NCI-H748 (cell line): ENCODE results near the gene UBE2QL1.
A peak's percentile ranks its signal among the peaks of the same experiment; 100 is the strongest.

Experiments
- DNase-seq: peaks from one replicate; lab custom pipeline; 2025; ENCODE audit not compliant: unreplicated experiment; lab: John Stamatoyannopoulos, UW

UBE2QL1 gene

DNA sequence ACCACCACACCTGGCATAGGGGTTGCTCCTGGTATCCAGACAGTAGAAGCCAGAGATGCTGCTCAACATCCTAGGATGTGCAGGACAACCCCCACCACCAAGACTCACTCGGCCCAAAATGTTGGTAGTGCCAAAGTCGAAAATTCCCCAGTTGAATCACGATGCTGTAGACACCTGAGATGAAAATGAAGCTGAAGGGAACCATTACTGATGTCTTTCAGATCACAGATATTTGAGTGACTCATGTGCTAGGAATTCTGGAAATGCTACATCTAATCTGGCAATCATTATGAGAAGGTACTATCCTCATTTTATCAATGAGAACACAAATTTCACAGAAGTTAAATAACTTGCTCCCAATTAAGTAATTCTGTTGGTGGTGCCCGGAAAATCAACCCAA, 21.0 kb upstream of the UBE2QL1 start:
- no peak for DNase-seq

DNA sequence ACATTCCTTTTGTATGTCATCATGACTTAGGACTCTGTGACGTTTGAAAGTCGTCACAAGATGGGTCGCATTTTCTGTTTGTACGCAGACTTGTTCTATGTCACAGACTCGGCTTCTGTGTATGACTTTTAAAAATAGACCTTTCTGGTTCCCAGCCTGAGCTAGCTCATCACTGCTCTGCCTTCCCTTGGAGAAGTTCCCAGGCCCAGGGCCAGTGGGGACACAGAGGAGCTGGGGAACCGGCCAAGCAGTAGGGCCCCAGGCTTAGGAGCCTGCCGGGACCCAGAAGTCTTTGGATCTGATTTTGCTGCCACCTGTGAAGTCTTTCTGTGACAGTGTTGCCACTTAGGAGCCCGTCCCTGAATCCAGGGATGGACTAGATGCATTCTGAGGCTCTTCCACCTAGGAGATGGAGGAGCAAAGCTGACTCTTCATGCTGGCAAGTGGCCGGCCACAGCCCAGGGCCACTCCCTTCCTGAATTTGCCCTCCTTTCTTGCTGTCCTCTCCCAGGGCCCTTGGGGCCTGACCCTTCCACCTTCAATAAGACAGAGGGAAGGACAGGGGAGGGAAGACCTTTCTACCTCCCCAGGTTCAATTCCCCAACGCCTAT, 18.1 kb upstream of the UBE2QL1 start:
- DNase-seq, result no peak

DNA sequence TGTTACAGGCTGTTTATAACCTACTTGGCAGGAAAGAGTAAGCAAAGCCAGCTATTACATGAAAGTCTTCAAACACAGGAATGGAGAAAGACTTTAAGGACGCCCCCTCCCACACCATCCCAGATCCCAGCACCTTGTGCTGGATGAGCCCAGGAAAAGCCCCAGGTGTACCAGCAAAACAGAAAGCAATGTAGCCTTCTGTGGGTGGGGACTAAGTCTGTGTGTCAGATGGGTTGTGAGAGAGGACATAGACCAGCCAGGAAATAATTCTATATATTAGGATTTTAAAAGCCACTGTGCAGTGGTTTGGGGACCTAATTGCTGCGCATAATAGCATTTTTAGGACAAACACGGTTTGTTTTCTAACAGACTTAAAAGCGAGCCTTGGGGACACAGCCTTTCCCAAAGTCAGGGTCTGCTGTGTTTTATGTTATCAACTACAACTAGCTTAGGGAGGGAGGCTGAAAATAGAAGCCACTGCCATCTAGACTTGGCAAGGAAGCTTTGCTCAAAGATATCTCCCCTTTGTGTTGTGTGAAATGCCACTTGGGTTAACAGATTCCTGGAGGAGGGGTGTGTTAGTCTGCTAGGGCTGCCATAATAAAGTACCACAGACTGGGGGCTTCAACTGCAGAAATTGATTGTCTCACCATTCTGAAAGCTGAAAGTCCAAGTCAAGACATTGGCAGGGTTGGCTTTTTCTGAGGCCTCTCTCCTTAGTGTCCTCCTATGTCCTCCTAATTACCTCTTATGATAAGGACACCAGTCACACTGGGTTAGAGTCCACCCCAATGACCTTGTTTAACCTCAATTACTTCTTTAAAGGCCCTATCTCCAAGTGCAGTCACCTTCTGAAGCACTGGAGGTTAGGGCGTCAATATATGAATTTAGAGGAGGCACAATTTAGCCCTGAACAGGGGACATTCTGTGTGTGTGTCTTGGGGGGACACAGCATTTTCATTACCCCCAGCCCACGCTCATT, 17.2 kb upstream of the UBE2QL1 start:
- DNase-seq, result no peak

DNA sequence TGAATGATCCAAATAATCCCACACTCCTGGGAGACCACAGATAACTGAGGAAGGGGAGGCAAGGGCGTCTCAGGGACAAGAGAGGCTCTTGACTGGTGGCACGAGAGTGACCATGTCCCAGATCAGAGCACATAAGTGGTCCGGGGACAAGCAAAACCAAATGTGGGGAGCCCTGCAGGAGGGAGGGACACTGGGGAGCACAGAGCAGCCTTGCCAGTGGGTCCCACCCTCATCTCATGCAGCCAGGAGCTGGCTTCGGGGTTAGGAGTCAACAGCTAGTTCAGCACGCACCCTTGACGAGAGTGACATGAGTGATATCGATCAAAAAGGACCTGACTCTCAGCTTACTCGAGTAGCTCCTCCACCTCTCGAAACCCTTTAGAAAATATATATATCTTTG, 16.5 kb upstream of the UBE2QL1 start:
- DNase-seq, result no peak

DNA sequence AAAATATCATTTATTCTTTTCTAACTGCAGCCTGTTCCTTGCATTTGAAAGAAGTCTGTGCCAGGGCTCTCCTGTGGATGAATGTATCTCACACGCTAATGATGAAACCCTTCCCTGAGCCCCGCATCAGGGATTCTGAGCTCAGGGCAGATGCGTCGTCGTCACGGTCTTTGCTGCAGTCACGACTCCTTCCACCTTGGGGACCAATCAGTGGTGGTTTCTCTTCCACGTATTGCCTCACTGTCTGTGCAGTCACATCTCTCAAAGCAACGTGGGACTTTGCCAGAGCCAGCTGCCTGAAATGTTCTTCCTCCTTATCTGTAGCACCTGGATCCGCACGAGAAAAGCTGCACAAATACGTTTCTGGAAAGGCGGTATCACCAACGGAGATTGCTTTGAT, 13.9 kb upstream of the UBE2QL1 start:
- DNase-seq, result no peak

DNA sequence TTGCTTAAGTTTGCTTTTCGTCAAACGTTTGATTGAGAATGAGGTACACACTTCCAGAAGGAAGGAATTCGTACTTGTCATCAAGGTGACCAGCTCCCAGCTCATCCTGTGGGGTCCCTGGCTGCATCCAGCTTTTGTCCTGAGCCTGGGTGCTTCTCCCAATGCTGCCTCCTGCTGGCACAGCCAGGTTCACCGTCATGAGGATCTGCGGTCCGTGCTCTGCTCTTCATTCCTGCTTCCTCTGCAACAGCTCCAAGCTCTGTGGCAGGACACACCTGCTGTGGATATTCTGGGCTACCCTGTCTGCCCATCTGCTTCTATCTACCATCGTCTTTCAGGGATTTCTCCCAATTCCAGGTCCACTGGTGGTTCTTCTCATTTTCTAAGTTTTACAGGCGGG, 13.3 kb upstream of the UBE2QL1 start:
- DNase-seq, result peak; percentile 70

DNA sequence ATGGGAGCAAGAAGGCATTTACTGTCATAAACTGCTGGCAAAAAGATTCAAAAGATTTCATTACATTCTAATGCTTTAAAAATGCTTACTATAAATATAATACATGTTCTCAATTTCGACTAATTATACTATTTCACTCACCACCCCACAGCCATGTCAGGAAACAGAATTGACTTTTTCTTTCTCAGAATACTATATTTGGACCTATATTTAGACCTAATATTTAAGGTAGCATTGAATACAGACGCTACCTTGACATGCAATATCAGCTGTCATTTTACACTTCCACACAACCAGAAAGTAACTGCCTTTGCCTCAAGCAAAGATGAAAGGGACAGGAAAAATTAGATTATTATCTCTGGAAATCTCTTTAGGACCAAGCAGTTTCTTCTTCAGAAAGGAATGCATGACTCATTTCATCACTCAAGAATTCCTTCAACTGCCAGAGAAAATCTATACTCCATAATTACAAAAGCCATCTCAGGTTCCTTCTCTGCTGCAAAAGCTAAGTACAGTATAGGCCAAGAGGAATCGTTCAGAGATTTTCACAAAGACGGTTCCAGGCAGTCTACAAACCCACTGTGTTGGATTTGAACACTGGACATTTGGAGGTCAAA, 11.8 kb upstream of the UBE2QL1 start:
- DNase-seq, result no peak

DNA sequence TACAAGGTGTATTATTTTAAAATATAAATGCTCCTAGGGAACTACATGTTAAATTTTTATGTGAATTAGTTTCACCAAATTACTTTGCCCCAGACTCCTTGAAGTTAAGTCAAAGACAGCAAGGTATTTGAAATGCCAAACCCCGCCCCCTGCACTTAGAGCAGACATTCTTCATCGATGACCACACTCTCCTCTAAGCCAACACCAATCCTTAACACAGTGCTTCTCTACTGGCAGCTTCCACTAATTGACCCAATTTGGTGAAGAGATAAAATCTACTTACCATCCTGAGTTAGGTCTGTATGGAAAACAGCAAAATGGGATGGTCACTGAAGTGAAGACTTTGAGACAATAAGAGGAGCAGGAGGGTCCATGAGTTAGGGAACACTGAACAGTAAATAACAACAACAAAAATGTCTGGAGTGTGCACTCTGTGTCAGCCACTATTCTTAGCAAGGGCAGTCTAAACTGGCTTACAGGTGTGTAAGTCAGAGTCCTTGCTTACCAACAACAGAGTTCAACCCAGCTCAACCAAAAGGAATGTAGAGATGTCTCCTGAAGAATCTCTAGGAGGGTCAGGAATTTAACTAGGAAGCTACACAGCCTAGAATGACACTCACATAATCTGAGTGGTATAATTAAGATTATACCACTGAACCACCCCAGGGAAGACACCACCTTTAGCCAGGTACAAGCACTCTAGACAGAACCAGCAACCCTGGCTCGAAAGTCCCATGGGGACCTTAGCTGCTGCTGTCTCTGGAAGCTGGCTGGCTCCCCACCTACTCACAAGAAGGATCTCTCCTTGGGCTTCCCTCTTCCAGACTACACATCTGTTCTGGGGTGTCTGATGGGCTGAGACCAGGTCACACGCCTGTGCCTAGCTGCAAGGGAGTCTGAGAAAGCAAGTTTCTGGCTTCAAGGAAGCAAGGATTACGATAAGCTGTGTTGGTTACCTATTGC, 8.8 kb upstream of the UBE2QL1 start:
- no peak for DNase-seq

DNA sequence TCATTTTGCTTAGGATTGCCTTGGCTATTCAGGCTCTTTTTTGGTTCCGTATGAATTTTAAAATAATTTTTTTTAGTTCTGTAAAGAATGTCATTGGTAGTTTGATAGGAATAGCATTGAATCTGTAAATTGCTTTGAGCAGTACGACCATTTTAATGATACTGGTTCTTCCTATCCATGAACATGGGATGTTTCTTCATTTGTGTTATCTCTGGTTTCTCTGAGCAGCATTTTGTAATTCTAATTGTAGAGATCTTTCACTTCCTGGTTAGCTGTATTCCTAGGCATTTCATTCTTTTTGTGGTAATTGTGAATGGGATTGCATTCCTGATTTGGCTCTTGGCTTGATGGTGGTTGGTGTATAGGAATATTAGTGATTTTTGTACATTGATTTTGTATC, 6.3 kb upstream of the UBE2QL1 start:
- DNase-seq, result no peak

DNA sequence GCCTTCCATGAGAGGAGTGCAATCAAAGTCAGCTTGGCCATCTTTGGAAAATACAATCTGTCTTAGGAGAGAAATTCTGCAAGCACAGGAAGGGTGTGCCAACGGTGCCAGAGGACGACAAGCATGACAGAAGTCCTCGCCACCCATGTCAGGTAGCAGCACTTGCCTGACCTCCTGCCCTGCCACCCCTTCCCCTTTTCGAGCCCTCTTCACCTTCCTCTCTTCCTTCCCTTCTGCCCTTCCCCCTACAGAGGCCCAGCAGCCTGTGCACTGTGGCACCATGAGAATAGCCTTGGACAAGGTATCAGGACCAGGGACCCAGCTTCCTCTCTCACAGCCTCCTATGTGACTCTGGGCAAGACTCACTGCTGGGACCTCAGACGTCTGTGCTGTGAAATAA, 5.3 kb upstream of the UBE2QL1 start:
- no peak for DNase-seq

DNA sequence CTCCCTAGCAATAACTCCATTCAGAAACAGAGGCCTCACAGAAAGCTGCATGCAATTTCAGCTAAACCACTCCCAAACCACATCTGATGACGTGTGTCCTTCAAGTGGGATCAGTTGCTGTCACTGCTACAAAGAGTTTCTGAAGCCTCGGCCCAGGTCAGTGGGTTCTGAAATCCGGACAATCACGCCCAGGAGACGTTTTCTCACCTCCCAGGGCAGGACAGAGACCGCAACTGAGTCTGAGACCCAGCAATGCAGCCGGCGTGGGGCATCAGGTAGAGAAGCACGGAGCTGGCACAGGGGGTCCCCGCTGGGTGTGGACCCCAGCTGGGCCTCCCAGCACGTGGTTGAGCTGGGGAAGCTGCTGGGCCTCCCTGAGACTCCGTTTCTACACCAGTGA, 2.6 kb upstream of the UBE2QL1 start:
- DNase-seq, result no peak

DNA sequence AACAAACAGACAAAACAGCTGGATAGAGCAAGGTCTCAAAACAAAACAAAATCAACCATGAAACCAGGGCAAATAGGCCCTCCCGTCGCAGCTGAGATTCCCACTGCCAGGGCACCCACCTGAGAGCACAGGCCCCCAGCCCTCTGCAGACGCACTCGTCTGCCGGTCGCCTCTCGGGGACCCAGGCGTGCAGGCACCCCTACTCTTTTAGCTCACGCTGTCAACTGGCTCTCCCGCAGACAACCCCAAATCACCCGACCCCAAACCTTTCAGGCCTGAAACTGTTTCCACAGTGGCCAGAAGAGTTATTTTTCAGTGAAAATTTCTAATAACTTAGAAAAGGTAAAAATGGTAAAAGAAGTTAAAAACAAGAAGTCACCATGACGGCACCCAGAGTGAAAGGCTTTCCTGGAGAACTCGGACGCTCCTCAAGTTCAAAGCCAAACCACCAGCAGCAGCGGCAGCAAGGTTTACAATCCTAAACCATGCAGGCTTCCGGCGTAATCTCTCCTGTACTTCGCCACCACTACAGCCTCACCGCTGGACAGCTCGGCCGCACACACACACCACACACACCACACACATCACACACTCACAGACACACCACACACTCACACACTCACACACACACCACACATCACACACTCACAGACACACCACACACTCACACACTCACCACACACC, 1.9 kb upstream of the UBE2QL1 start:
- no peak for DNase-seq

DNA sequence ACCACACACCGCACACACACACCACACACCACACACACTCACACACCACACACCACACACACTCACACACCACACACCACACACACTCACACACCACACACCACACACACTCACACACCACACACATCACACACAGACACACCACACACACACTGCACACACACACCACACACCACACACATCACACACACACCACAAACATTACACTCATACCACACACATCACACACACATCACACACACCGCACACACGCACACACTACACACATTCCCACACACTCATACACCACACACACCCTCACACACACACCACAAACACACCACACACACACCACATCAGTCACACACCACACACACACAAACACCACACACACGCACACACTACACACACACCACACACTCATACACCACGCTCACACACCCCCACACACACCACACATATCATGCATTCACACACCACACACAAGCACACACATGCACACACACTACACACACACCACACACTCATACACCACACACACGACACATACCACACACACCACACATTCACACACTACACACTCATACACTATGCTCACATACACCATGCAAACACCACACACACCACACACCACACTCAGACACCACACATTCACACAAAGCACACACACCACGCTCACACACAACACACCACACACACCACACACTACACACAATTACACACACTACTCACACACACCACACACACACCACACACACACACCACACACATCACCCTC, 1.1 kb upstream of the UBE2QL1 start:
- no peak for DNase-seq

DNA sequence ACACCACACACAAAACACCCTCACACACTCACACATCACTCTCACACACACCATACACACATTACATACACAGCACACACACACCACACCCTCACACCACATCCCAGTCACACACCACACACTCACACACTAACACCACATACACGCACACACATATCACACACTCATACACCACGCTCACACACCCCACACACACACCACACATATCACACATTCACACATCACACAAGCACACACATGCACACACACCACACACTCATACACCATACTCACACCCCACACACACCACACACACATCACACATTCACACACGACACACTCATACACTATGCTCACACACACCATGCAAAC, 543 bp upstream of the UBE2QL1 start:
- no peak for DNase-seq

DNA sequence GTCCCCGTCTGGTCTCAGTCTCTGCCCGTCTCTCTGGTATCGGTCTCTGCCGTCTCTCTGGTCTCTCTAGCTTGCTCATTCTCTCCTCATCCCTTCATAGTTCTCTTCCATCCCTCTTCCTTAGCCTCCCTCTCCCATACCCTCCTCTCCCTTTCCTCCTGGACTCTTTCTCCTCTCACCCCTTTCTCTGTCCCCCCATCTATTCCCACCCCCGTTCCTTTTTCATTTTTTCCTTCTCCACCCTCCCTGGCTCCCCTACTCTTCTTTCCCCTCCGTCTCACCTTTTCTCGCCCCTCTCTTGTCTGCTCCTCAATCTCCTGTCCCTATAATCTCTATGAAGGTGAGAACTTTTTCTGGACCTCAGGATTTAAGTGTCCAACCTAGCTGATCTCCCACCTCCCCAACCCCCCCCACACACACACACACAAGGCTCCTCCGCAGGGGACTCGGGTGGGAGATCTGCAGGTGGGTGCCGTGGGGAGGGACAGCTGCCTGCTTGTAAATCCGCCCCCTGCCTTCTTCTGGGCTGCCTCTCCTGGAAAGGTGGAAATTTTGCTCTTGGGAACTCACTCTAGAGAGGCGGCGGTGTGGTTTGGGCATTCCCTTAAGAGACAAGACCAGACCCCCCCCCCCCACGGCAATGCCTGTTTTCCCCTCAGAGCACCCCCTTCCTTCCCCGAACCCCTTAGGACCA, 953 bp downstream of the UBE2QL1 start:
- DNase-seq, result peak; percentile 59

DNA sequence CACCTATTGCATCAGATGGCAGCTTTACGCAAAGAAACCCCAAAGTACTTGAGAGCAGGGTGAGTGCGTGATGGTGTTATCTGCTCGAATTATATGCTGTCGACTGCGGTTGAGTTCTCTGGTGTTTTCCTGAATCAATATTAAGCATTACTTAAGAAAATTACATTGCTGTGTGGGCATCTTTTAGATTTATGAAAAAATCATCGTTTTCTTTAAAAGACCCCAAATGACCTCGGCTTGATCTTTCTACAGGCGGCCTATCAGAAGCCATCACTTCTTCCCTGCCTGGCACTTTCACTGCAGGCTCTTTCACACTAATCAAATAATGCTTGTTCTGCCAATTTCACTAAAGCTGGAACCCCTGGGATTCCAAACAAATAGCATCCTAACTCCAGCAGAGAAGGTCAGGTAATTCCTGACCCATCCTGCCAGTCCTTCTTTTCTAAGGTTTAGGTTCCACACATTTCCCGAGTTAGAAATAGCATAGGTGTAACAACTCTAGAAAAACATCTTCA, 1.7 kb downstream of the UBE2QL1 start:
- DNase-seq, result peak; percentile 68

DNA sequence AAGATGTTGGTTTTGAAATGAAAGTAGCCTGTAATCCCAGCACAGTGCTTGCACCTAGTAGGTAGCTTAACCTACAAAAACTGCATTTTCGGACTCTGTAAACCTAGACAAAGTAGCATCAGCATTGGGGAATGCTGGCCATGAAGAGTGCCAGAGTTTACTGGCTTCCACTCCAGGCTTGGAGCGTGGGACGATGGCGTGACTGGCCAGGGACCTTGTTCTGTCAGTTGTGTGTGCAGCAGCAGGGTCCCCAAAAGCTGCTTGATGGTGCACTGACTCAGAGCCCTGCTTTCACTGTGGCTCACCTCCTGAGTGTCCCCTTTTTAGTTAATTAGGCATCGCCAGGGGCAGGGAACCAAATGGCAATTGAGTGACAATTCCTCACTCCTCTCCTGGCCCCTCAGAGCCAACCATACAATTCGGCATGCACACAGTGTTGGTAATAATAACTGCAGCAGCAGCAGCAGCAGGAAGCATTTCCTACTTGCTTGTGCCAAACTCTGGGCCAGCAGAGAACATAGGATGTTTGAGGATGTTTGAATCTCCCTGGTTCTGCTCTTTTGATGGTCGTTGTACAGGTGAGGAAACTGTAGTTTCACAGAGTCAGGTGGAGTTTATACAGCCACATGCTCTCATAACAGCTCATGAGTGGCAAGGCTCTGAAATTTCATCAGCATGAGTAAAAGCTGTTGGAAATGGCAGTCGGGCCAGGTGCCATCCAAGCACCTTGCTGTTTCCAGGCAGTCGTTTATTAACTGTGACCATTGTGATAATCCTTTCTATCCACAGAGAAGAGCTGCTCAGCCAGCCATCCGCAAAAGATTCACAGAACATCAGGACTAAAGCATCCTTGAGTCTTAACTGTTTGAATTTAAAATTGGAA, 4.2 kb downstream of the UBE2QL1 start:
- DNase-seq, result peak; percentile 53
